Heart left ventricle (tissue), 16 donors: ENCODE results near the gene GPR153. TPM values are rescaled to one million over a fixed set of nuclear protein-coding genes. Genes with fewer than 3 reads are reported as not detected.

Experiments used
- ATAC-seq, 4 donors: fragments of 200-7000 bp; cut with Tn5 transposase; one replicate each; pipeline ENCODE4 v1.9.1; 2020 to 2022; ENCODE audit warnings: moderate library complexity in 4 of 4, mild to moderate bottlenecking in 3 of 4, moderate number of reproducible peaks in 1 of 4
- DNase-seq, 5 donors: peaks; one replicate each; pipeline ENCODE4 v3.0.0-alpha.2; 2020
- H3K27ac ChIP-seq, 12 donors: fragments of 200-600 bp; sonication (generic) in 4 of 12; one replicate each; pipeline versions ENCODE4 v1.5.0 to v1.8.0; 2016 to 2022; ENCODE audit warnings: mild to moderate bottlenecking in 2 of 12
- H3K27me3 ChIP-seq, 9 donors: fragments of 200-600 bp; sonication (generic) in 2 of 9; one replicate each; pipeline versions ENCODE4 v1.5.1 to v1.8.0; 2016 to 2022; ENCODE audit warnings: mild to moderate bottlenecking in 3 of 9
- H3K36me3 ChIP-seq, 9 donors: fragments of 200-600 bp; sonication (generic) in 2 of 9; one replicate each; pipeline versions ENCODE4 v1.5.0 to v1.8.0; 2018 to 2022; ENCODE audit warnings: mild to moderate bottlenecking in 2 of 9
- H3K4me1 ChIP-seq, 12 donors: fragments of 200-600 bp; sonication (generic) in 4 of 12; one replicate each; pipeline versions ENCODE4 v1.5.0 to v1.8.0; 2016 to 2022; ENCODE audit warnings: mild to moderate bottlenecking in 3 of 12
- H3K4me3 ChIP-seq, 12 donors: fragments of 200-600 bp; sonication (generic) in 4 of 12; one replicate each; pipeline versions ENCODE4 v1.5.0 to v1.8.0; 2017 to 2022; ENCODE audit warnings: mild to moderate bottlenecking in 9 of 12, moderate library complexity in 4 of 12
- H3K9me3 ChIP-seq, 12 donors: fragments of 200-600 bp; sonication (generic) in 4 of 12; one replicate each; pipeline versions ENCODE4 v1.5.0 to v1.8.0; 2016 to 2022; ENCODE audit warnings: mild to moderate bottlenecking in 1 of 12
- POLR2A ChIP-seq, 2 donors: fragments of 450-650 bp; IDR thresholded peaks; one replicate each; pipeline ENCODE4 v1.6.1; 2017; ENCODE audit warnings: antibody characterized with exemption in 2 of 2, mild to moderate bottlenecking in 2 of 2, moderate library complexity in 2 of 2
- WGBS, 4 donors: extraction: QIAGEN DNeasy Blood & Tissue Kit in 2 of 4; methylation state at CpG; one replicate each; pipeline versions ENCODE4 v1.1.5 to v1.1.7; 2013 to 2018; 5-methylcytosine and 5-hydroxymethylcytosine counted together
- intact Hi-C, 10 donors: fragments of 100-400 bp; cut with DNase I; formaldehyde crosslinking; loops; one replicate each; pipeline versions ENCODE4 v1.11.1 to v1.14.2; 2022
- polyA plus RNA-seq, 2 donors: library from polyadenylated mRNA; stranded (reverse); fragments of 200-250 nt; gene quantifications; one replicate each; pipeline ENCODE4 v1.2.3, GENCODE V29; 2013
- total RNA-seq, 9 donors: library from RNA; depleted of rRNA in 2 of 9; stranded (reverse); fragments of >200 nt in 2 of 9; fragmentation: NEBNext Ultra II Directional in 3 of 9; extraction: Animal tissue kit (Norgen Biotek cat#: 25700) in 3 of 9; gene quantifications; one replicate each; pipeline versions ENCODE4 v1.1.0 to v1.2.4, GENCODE V29; 2016 to 2023
- TF ChIP-seq, protein P1 (sequence below), 12 donors: fragments of 200-600 bp; sonication (generic) in 4 of 12; IDR thresholded peaks; one replicate each; pipeline versions ENCODE4 v1.5.0 to v1.8.0; 2018 to 2022; ENCODE audit warnings: antibody characterized with exemption in 12 of 12, mild to moderate bottlenecking in 5 of 12
- donor health status: ischemic (EF 13 %, LVEDD 7.1; RV severe dilation, severe dysfunction).
- donor health status: healthy with polysubstance abuse.
- donor health status: DM: no; HTN: yes; CAD: no.
- donor health status: DM: no; HTN: no; CAD: no.
- donor health status: ischemic (EF 25% LVEDD 6.9; RV normal size, moderate dysfunction).
- donor health status: ischemic (EF 25% LVEDD 5.7; RV mildly dilated, moderate dysfunction).
- donor health status: healthy.
- donor health status: DM: yes; HTN: yes; CAD: no.
- donor health status: ischemic (EF 35%, LVEDD 5.7; RV mildly dilated, moderate dysfunction).
- donor health status: nonischemic (EF 11% LVEDD 7.7; RV severe dilation, severe dysfunction).
- donor health status: DM: yes; HTN: yes; CAD: no.
- donor health status: PGD.
- donor health status: ischemic (EF 29% LVEDD 5.4; RV normal size, mild dysfunction).
- donor health status: nonischemic (EF 23%, LVEDD 6.1; RV moderate dilation, normal function).

GPR153 gene
- total and polyA plus RNA-seq, 11 donors = 2.7 to 30.0 (median 4.7) TPM

DNA sequence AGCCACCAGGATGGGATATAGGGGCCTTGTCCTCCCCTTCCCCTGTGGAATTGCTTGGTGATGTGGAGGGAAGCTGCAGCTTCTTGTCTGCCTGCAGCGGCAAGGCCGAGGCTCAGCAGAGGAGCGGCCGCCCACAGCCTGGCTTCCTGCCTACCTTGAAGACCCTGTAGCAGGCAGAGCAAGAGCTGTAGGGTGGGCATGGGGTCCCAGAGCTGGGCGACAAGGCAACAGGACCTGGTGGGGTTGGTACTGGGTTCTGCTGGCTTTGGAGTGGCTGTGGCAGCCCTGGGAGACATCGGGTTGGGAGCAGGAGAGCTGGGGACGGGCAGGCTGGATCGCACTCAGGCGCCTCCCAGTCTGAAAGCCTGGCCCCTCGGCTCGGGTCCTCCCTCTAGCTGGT lies 5.7 kb upstream of the GPR153 start:
- Histone ChIP-seq H3K36me3 (no peaks in the 10 kb centered on the region), H3K27ac (no peak overlapping the region), H3K4me1 (peaks cover 0 to 32% (median 12%) of the 10 kb centered on the region in 12 donors), H3K27me3 (peaks cover 0 to 9% (median 0%) of the 10 kb centered on the region in 9 donors), H3K4me3 (no peak overlapping the region), H3K9me3 (no peaks in the 10 kb centered on the region)
- TF ChIP-seq, protein P1, sequence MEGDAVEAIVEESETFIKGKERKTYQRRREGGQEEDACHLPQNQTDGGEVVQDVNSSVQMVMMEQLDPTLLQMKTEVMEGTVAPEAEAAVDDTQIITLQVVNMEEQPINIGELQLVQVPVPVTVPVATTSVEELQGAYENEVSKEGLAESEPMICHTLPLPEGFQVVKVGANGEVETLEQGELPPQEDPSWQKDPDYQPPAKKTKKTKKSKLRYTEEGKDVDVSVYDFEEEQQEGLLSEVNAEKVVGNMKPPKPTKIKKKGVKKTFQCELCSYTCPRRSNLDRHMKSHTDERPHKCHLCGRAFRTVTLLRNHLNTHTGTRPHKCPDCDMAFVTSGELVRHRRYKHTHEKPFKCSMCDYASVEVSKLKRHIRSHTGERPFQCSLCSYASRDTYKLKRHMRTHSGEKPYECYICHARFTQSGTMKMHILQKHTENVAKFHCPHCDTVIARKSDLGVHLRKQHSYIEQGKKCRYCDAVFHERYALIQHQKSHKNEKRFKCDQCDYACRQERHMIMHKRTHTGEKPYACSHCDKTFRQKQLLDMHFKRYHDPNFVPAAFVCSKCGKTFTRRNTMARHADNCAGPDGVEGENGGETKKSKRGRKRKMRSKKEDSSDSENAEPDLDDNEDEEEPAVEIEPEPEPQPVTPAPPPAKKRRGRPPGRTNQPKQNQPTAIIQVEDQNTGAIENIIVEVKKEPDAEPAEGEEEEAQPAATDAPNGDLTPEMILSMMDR (IDR thresholded peaks at IDR 0.05) = no peak
- no peak for TF ChIP-seq POLR2A (IDR thresholded peaks at IDR 0.05)
- intact Hi-C loops = loop anchor here in 1 of 10 donors (5.0 kb wide), 1 partner anchor 76 kb away; no protein-coding TSS in a partner anchor
- WGBS, 4 donors = 86 to 93% (median 91%) methylated on average over 7 to 11 of the region's 11 CpGs
- DNase-seq = no peak
- ATAC-seq = no peak

DNA sequence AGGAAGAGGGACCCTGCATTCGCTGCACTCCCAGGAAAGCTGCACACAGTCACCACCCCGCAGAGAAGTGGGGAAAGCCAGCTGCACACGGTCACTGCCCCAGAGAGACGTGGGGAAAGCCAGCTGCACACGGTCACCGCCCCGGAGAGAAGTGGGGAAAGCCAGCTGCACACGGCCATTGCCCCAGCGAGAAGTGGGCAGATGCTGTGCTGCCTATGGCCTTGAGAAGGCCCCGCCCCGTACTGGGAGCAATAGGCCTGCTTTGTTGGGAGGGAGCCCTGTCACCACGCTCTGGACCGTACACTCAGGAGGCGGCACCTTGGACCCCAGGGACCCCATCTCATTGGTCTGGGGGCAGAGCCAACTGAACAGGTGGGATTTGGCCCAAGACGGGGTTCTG lies 4.3 kb upstream of the GPR153 start:
- intact Hi-C loops = loop anchor here in 1 of 10 donors (5.0 kb wide), 1 partner anchor 77 kb away; no protein-coding TSS in a partner anchor
- 88 to 97% (median 93%) methylated on average over 15 of the region's 15 CpGs for WGBS, 4 donors
- TF ChIP-seq, protein P1 (IDR thresholded peaks at IDR 0.05) = no peak
- no peak for TF ChIP-seq POLR2A (IDR thresholded peaks at IDR 0.05)
- no peaks in the 10 kb centered on the region for H3K9me3 ChIP-seq
- no peak overlapping the region for H3K27ac ChIP-seq
- H3K4me1 ChIP-seq = peaks cover 0 to 30% (median 18%) of the 10 kb centered on the region in 12 donors
- no peak overlapping the region for H3K4me3 ChIP-seq
- DNase-seq (no peak), ATAC-seq (no peak)
- H3K27me3 ChIP-seq = peaks cover 0 to 14% (median 3%) of the 10 kb centered on the region in 9 donors
- no peaks in the 10 kb centered on the region for H3K36me3 ChIP-seq

DNA sequence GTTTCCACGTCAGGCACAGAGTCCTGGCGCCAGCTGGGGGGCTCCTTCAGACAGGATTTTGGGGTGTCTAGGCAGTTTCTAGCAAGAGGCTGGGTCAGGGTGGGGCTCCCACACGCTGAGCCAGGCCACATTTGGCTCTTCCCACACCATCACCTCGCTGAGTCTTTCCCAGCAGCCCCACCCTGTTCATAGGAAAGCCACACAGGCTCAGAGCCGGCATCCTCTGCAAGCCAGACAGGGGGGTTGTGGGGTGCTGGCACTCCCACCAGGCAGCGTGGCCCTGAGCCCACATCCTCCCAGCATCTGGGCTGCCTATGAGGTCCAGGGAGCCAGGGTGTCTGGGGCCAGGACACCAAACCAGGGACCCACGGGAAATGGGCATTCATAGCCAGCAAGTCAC lies 2.8 kb upstream of the GPR153 start:
- WGBS, 4 donors = 64 to 86% (median 78%) methylated on average over 7 of the region's 7 CpGs
- DNase-seq (no peak), ATAC-seq (no peak)
- H3K27me3 ChIP-seq = peaks cover 0 to 24% (median 8%) of the 10 kb centered on the region in 9 donors
- TF ChIP-seq, protein P1 (IDR thresholded peaks at IDR 0.05) = no peak
- TF ChIP-seq POLR2A (IDR thresholded peaks at IDR 0.05) = no peak
- intact Hi-C loops = no loop called here
- peaks cover 0 to 38% (median 25%) of the 10 kb centered on the region in 12 donors for H3K4me1 ChIP-seq
- H3K9me3 ChIP-seq = no peaks in the 10 kb centered on the region
- peak overlapping the region in 1 of 12 donors; percentile 37 for H3K27ac ChIP-seq
- no peak overlapping the region for H3K4me3 ChIP-seq
- H3K36me3 ChIP-seq = no peaks in the 10 kb centered on the region

DNA sequence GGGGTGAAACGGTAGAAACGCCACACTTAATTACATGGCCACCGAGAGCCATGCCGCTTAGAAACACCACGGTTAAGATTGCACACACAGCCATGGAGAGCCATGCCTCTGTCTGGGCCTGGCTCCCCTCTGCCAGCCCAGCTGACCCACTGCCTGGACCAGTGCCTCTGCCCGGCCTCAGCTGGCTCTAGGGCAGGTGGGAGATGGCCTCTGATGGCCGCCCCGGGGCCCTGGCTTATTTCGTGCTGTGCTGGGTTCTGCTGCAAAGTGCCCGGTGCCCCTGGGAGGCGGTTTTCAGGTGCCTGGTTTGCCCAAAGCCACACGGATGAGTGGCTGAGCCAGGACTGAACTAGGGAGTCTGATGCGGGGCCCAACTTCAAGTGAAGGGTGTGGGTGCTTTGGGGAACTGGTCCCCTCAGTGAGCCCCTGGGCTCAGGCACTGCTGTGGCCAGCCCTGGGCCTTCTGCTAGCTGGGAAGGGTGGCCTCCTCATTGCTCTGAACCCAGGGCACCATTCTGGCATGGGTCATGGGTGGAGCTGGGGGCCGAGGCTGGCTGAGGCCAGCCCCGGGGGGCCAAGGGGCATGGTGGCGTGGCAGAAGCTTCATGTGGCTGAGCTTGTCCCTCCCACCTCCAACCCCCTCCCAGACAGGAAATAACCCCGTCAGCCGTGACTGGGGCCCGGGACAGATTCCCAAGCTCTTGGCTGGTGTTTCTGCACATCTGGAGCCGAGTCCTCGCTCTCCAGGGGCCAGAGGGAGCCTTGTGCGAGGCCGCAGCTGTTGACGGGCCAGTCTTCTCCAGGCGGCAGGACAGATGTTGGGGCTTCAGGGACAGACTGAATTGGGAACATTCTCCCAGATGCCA lies 1.9 kb upstream of the GPR153 start:
- Histone ChIP-seq H3K9me3 (no peaks in the 10 kb centered on the region), H3K27ac (peak overlapping the region in 9 of 12 donors; percentile 28 to 85 (median 58)), H3K36me3 (no peaks in the 10 kb centered on the region), H3K27me3 (peaks cover 0 to 26% (median 8%) of the 10 kb centered on the region in 9 donors), H3K4me3 (no peak overlapping the region), H3K4me1 (peaks cover 0 to 38% (median 25%) of the 10 kb centered on the region in 12 donors)
- peak; percentile 79 to 88 (median 83) for DNase-seq
- TF ChIP-seq, protein P1 (IDR thresholded peaks at IDR 0.05) = no peak
- no peak for TF ChIP-seq POLR2A (IDR thresholded peaks at IDR 0.05)
- WGBS, 4 donors = 65 to 79% (median 66%) methylated on average over 17 to 25 of the region's 25 CpGs
- ATAC-seq = peak; percentile 39 to 75 (median 52)
- intact Hi-C loops = no loop called here
